IPS-11a (cell line): ENCODE results near the gene FASTKD1.
"Not testable (repeated sequence)": the region's sequence is repeated elsewhere in the genome, so short reads cannot be mapped to it uniquely, and the experiment has no call there.

Source experiments
- H3K4me3 ChIP-seq: one replicate; pipeline ENCODE4 v1.5.1; 2013; ENCODE audit warnings: low read depth, low read length, control low read depth

FASTKD1 gene, protein sequence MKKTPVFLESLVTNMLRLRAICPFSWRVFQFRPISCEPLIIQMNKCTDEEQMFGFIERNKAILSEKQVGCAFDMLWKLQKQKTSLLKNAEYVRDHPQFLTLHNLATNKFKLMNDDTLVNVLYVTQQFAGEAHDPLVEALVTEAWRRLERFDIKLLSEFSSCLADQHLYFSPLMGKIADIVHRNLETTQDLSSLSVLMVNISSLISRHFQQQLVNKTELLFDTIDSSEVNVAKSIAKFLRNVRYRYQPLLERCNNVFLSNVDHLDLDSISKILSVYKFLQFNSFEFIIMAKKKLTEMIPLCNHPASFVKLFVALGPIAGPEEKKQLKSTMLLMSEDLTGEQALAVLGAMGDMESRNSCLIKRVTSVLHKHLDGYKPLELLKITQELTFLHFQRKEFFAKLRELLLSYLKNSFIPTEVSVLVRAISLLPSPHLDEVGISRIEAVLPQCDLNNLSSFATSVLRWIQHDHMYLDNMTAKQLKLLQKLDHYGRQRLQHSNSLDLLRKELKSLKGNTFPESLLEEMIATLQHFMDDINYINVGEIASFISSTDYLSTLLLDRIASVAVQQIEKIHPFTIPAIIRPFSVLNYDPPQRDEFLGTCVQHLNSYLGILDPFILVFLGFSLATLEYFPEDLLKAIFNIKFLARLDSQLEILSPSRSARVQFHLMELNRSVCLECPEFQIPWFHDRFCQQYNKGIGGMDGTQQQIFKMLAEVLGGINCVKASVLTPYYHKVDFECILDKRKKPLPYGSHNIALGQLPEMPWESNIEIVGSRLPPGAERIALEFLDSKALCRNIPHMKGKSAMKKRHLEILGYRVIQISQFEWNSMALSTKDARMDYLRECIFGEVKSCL

DNA sequence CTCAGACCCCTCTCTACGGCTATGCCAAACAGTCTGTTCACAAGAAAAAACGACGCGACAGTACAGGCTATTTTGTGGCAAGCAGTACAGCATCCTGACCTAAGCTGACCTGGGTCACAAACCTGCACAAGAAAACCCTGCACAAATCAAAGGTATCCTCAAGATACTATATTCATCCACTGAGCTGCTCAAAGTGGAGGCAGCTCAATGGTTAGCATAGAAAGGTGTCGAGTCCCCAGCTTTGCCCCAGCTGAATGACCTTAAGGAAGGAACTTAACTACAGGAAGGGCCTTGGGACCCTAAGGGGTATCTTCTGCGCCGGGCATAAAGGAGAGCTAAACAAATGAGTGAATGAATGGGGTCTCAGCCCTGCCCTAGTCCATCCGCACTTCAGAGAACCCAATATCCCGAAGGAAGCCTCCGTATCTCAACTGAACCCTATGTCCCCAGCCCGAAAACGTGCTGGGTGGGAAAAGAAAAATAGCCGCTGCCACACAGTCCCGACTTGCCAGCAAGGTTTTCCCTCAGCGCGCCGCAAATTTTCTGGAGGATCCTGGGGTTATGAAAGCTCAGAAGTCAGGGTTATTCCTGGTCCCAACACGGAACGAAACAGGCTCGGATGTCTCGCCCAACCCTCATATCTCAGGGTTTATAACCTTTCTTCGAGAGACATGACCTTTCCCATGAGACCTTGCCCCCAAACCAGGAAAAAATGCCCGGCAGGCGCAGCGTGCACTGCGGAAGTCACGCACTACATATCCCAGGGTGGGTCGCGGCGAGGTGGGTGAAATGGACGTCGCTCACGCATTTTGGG lies at the start of gene FASTKD1:
Gene FASTKD1, minus strand, starts transcription at position 706 of the 814 bp plus-strand sequence. CDS start 1,836 bp downstream, outside the sequence.
- peak within 1 kb of the TSS; percentile 88 for H3K4me3 ChIP-seq

DNA sequence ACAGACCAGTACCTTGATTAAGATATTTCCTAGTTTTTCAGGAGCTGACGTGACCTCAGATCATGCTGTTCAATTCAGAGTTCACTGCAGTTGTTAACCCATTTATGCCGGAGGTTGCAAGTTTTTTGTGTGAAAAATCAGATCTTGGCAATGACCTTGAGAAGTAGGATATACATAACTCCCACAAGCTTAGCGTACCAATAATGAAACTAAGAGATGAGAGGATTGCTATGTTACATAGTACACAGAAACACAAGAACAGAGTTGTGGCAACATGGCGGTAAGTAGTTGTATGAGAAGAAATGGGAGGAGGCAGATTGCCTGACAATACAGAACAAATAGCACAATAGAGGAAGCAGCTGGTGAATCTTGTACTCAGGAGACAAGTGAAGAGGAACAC lies 49.6 kb upstream of the FASTKD1 start:
- H3K4me3 ChIP-seq, result no peak overlapping the region

DNA sequence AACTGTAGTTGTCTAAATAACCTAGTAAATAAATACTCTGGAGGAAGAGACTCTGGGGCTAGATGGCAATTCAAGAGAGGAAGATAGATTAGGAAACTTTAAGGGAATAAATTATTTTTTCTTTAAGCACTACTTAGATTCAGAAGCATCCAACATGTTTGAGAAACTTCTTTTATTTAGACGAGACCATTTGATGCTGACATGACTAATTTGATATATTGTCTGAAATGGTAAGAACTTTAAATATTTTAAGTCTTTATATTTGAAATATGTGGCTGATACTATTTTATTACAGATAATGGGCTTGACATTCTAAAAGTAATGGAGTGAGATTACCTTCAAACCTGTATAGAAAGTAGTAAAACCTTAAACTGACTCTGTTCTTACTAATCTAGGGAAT lies 46.8 kb upstream of the FASTKD1 start:
- H3K4me3 ChIP-seq, result no peak overlapping the region

DNA sequence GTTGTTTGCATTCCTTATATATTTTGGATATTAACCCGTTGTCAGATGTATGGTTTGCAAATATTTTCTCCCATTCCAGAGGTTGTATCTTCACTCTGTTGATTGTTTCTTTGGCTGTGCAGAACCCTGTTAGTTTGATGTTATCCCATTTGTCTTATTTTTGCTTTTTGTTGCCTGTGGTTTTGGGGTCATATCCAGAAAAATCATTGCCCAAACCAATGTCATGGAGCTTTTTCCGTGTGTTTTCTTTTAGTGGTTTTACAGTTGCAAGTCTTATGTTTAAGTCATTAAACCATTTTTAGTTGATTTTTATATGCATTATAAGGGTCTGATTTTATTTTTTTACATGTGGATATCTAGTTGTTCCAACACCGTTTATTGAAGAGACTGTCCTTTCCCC lies 46.3 kb upstream of the FASTKD1 start:
- no peak overlapping the region for H3K4me3 ChIP-seq

DNA sequence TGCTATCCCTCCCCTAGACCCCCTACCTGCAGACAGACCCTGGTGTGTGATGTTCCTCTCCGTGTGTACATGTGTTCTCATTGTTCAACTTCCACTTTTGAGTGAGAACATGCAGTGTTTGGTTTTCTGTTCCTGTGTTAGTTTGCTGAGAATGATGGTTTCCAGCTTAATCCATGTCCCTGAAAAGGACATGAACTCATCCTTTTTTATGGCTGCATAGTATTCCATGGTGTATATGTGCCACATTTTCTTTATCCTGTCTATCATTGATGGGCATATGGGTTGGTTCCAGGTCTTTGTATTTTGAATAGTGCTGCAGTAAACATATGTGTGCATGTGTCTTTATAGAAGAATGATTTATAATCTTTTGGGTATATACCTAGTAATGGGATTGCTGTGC lies 42.3 kb upstream of the FASTKD1 start:
- H3K4me3 ChIP-seq, result not testable (repeated sequence)

DNA sequence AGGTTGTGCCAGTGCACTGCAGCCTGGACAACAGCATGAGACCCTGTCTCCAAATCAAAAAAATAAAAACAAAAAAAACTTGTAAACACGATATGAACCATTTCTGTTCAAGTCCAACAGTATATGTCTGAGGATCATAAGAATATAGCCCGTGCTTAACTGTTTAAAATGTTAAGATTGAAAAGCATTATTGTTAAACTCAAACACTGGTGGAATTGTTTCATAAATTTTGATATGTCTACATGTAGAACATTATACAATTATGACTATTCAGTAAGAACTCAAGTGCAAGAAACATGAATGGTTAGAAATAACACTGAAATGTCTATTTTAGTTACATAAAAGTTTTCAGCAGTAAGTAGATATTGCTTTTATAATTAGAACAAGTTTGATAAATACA lies 40.2 kb upstream of the FASTKD1 start:
- H3K4me3 ChIP-seq, result no peak overlapping the region

DNA sequence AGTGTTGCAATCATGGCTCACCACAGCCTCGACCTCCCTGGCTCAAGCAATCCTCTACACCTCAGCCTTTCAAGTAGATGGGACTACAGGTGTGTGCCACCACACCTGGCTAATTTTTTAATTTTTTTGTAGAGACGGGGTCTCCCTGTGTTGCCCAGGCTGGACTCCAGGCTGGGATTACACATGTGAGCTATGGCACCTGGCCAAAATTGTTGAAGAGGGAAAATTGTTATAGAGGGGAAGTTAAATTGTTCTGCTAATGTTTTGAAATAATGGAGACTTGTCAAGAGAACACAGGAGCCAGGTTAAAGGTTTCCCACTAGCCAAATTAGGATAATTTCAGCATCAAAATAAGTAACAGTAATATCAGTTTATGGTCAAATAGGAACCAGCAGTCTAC lies 35.6 kb upstream of the FASTKD1 start:
- H3K4me3 ChIP-seq, result no peak overlapping the region

DNA sequence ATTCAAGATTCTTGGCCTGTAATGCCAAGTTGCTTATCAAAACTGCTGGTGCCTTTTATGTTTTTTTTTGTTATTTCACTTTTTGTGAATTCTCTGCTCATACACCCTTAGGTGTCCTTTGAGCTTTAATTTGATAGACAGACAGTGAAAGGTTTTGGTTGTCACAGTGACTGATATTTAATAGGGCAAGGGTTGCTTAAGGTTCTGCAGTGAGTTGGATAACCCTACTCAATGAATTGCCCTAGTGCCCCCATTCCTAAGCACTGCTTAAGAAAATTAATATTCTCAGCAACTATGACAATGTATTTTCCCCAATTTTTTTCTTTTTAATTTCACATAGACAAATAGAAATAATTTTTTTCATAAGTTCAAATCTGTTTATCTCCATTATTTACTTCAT lies 25.9 kb upstream of the FASTKD1 start:
- H3K4me3 ChIP-seq, result no peak overlapping the region

DNA sequence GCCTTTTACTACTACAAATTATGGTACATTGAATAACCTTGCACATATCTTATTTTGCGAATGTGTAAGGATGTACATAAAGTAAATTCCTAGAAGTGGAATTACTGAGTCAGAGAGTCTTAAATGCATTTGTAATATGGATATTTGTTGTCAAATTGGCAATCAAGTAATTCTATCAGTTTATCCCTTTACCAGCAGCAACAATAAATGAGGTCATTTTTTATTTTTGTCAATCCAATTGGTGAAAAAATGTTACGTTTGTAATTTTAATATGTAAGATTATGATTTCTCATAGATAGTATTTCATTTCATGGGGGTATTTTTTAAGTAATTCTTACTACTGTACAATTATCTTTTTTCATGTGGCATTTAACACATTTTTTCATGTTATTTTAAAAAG lies 25.3 kb upstream of the FASTKD1 start:
- H3K4me3 ChIP-seq, result no peak overlapping the region

DNA sequence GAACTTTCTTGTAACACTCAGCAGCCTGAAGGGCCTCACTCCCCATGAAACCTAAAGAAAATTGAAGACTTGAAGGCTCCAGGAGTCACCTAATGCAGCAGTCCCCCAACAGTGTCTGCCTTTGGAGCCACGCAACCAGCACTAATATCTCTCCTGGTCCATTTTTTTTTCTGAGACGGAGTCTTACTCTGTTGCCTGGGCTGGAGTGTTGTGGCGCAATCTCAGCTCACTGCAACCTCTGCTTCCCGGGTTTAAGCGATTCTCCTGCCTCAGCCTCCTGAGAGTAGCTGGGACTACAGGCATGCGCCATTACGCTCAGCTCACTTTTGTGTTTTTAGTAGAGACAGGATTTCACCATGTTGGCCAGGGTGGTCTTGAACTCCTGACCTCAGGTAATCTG lies 22.9 kb upstream of the FASTKD1 start:
- not testable (repeated sequence) for H3K4me3 ChIP-seq

DNA sequence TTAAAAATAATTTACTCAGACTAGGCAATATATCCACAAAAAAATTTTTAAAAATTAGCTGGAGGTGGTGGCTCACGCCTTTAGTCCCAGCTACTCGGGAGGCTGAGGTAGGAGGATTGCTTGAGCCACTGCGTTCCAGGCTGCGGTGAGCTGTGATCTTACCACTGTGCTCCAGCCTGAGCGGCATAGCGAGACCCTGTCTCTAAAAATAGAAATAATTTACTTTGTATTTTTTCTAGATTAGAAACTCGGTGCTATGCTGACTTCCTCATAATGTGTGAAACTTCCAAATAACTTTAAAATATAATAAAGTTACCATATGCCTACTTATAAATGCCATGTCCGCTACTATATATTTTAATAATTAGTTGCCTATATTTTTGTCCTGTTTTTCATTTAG lies 17.1 kb upstream of the FASTKD1 start:
- H3K4me3 ChIP-seq, result no peak overlapping the region

DNA sequence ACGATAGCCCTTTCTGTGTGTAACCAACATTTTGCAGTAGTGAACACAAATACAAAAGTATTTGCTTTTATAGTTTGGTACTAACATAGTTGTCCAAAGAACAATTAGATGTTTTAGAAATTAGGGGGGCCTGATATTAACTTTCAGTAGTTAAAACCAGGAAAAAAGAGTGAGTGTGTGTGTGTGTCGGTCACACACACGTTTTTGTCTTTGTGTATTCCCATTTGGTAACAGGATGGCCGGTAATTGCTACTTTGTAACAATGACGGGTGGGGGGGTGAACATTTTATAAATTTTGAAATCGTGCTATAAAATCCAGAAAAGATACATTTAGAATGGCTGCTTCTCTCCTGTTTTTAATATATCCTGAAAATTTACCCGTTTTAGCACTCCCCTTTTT lies 12.0 kb upstream of the FASTKD1 start:
- peak overlapping the region; percentile 96 for H3K4me3 ChIP-seq

DNA sequence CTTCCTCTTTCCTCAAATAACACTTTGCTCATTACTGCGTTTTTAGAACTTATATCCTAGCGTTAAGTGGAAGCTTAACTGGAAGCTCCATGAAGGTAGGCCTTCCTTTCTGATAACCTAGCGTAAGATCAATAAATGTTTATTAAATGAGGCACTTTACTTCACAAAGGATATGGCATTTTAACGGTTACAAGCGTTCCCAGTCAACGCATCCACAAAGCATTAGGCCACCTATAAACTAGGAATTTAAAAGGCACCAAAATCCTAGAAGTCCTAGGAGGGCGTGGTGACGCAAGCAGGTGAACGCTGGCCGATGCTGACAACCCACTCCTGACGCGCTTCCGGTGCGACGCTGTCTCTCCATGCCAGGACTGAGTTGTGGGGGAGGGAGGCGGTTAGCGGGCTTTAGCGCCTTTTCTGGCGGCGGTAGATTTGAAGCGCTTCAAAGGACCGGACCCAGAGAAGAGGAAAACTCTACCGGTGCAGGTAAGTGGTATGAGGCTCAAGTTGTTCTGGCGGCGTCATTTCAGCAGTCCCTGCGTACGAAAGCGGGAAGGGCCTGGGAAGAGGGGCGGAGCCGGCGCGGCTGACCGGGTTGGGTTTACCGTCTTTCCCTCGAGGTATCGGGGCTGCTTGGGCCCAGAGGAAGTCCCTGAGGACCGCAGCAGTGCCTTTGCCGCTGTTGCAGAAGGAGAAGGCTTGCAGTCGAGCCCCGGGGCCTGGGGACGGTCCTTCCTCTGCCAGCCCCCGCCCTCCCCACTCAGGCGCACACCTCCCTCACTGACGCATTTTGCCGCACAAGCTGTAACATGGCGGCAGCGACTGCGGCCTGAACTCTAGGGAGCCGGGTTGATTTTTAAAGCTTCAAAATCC lies 10.6 kb upstream of the FASTKD1 start, which contains the start of gene PPIG:
Gene PPIG, plus strand, starts transcription at position 347 of the 873 bp plus-strand sequence. CDS start 19,691 bp downstream, outside the sequence.
- peak within 1 kb of the TSS; percentile 96 for H3K4me3 ChIP-seq

DNA sequence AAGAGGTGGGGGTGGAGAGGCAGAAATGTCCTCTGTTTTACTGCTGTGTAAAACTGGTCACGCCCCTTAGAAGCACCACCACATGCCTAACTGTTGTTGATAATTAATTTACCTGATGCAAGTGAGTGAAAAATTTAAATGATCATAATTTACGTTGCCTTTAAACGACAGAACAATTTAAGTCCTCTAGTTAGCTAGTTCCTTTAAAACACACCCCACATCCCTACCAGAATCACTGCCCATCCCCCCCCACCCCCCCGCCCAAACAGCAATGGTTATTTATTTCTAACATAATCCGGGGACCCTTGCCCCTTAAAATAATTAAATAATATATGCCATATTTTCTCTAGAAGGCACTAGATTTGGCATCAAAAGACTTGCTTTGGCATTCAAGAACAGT lies 9.9 kb upstream of the FASTKD1 start:
- H3K4me3 ChIP-seq, result no peak overlapping the region

DNA sequence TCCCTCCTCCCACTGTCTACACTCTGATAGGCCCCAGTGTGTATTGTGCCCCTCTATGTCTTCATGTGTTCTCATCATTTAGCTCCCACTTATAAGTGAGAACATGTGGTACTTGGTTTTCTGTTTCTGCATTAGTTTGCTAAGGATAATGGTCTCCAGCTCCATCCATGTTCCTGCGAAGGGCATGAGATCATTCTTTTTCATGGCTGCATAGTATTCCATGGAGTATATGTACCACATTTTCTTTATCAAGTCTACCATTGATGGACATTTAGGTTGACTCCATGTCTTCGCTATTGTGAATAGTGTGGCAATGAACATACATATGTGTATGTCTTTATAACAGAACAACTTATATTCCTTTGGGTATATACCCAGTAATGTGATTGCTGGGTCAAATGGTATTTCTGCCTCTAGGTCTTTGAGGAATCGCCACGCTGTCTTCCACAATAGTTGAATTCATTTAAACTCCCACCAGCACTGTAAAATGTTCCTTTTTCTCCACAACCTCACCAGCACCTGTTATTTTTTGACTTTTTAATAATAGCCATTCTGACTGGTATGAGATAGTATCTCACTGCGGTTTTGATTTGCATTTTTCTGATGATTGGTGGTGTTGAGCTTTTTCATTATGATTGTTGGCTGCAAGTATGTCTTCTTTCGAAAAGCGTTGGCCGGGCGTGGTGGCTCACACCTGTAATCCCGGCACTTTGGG lies 9.0 kb upstream of the FASTKD1 start:
- not testable (repeated sequence) for H3K4me3 ChIP-seq

DNA sequence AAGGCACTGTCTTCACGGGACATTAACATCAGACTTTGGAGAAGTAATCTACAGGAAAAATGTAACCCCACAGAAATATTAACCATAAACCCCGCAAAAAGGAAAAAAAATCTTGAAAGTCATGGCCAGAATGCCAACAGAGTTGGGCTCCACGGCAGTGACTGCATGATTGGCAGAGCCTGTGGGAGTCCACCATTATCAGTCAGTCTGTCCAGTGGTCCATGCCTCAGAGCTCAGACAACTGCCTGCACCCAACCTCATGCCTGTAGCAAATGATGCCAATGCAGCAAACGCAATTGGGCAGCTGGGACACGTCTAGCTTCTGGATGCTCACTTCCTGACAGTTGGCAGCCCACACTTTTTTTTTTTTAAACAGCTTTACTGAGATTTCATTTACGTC lies 5.4 kb upstream of the FASTKD1 start:
- H3K4me3 ChIP-seq, result no peak overlapping the region

DNA sequence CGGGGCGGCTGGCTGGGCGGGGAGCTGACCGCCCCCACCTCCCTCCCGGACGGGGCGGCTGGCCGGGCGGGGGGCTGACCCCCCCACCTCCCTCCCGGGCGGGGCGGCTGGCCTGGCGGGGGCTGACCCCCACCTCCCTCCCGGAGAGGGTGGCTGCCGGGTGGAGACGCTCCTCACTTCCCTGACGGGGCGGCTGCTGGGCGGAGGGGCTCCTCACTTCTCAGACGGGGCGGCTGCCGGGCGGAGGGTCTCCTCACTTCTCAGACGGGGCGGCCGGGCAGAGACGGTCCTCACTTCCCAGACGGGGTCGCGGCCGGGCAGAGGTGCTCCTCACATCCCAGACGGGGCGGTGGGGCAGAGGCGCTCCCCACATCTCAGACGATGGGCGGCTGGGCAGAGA lies 1.6 kb upstream of the FASTKD1 start:
- not testable (repeated sequence) for H3K4me3 ChIP-seq

DNA sequence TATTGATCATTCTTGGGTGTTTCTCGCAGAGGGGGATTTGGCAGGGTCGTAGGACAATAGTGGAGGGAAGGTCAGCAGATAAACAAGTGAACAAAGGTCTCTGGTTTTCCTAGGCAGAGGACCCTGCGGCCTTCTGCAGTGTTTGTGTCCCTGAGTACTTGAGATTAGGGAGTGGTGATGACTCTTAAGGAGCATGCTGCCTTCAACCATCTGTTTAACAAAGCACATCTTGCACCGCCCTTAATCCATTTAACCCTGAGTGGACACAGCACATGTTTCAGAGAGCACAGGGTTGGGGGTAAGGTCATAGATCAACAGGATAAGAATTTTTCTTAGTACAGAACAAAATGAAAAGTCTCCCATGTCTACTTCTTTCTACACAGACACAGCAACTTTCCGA lies 874 bp upstream of the FASTKD1 start:
- not testable (repeated sequence) for H3K4me3 ChIP-seq

DNA sequence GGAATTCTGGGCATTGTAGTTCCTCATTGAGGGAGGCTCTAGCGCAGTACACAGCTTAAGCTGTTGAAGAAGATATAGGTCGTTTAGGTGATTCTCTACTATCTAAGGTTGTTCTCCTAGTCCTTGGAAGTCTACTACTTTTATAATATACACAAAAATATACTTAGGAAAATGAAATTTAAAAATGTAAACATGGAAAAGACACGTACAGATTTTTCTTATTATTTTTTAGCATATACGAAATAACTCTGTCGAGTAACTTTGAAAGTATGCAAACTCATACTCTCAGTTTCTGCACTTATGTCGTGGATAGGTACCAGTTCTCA lies 272 bp upstream of the FASTKD1 start:
- peak overlapping the region; percentile 88 for H3K4me3 ChIP-seq

DNA sequence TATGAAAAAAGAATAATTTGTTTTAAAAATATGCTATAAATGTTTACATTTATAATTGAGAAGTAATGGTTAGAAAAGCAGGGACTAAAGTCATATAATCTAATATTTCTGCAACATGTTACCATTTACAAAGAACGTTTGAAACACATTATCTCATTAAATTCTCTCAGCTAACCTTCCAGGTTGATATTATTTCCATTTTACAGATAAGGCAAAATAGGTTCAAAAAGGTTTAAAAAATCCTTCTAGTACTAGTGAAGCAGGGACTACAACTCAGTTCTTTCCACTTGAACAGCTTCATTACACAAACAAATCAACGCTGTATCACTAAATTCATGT lies 875 bp downstream of the FASTKD1 start:
- H3K4me3 ChIP-seq, result peak overlapping the region; percentile 88
